HG03520 (cell line): Measurements from ENCODE around the gene CTXN2.

ENCODE experiments used
- ATAC-seq: cut with Tn5 transposase; IDR thresholded peaks from one replicate; pipeline ENCODE4 v1.9.1; 2021; ENCODE audit warnings: mild to moderate bottlenecking, moderate library complexity; ENCODE audit not compliant: unreplicated experiment

The CTXN2 gene

DNA sequence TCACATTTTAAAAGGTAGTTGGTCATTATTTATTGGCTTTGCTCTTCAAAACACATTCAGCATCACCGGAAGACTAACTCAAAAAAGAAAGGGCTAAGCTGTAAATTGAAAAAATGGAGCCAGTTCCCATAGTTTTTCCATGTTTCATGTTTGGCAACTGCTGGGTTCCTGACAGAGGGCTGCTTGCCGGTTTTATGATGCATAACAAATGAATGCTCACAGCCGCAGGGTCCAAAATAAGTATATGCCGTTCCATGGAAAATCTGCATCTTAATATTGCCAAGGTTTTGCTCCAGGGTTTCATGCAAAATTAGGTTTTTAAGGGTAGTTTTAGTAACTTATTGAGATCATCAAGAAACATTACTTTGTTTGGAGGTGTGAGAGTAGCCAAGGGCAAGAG lies 30.4 kb downstream of the CTXN2 start:
- no peak for ATAC-seq

DNA sequence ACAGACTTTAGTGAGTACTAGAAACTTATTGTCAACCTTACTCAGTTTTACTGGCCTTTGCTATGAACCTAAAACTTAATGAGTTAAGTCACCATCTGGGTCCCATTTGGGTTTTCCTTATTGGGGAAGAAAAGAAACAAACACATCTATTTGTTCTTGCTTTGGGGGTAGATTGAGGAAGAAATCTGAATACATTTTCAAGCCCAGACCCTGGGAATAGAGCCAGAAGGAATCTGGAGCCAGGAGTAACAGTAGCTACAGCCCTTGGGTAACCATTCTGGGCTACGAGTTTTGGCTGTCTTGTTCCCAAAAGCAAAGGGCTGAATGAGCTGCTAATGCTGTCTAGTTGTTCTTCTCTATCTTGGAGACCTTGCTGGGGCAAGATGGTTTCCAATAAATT lies 31.2 kb downstream of the CTXN2 start:
- no peak for ATAC-seq

DNA sequence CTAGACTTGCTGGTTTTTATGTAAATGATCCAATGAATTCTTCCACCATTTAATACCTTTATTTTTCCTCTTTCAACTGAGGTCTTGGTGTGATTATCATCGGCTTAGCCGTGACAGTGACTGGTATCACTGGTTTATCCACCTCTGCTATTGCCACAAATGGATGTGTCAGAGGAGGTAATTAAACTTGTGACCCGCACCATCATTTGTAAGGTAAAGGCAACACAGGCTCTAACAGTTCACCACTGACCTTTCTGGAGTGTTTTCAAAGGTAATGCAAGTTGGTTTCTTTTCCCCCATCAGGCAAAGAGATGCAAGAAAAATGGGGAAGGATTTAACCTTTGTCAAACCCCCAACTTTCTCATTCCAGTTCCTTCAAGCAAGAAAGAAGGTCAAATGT lies 34.3 kb downstream of the CTXN2 start:
- ATAC-seq, result no peak

DNA sequence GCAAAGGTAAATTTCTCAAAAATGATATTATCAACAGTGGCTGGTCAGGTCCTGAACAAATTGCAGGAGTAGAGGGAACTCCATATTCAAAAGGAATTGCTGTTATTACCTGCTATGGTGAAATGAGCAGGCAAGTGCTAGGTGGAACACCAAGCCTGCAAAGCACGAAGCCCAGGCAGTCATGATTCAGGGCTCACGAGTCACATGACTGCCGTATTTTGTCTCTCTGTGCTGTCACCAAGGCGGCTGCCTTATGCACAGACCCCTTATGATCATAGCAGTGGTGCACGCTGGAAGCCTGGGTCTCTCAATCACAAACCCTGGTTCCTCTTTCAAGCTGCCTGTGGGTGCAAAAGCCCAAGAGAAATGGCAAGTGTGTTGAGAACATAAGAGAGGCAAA lies 39.0 kb downstream of the CTXN2 start:
- no peak for ATAC-seq

DNA sequence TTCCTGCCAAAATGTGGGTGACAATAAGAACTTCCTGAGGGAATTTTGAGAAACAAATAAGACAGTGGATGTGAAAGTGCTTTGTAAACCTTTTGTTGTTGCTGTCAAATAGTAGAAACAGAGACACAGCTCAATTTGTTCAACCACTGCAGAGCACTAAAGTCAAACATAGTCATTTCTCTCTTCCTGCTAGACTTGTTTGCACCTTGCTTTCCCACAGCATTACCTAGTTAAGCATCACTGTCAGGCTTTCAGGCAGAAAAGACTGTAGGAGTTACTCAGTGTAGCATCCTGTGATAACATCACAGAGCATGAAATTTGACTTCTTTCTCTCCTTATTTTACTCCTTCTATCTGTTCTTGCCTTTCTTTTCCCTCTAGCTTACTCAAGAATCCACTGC lies 41.8 kb downstream of the CTXN2 start:
- ATAC-seq, result no peak

DNA sequence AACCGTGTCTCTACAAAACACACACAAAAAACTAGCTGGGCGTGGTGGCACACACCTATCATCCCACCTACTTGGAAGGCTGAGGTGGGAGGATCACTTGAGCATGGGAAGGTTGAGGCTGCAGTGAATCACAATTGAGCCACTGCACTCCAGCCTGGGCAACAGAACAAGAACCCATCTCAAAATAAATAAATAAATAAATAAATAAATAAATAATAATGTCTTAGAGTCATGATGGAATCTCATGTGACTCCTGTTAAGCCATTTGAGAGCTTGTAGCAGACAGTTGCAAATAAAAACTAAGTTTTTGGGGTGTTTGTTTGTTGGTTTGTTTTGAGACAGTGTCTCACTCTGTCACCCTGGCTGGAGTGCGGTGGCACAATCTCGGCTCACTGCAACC lies 47.9 kb downstream of the CTXN2 start:
- ATAC-seq, result no peak

DNA sequence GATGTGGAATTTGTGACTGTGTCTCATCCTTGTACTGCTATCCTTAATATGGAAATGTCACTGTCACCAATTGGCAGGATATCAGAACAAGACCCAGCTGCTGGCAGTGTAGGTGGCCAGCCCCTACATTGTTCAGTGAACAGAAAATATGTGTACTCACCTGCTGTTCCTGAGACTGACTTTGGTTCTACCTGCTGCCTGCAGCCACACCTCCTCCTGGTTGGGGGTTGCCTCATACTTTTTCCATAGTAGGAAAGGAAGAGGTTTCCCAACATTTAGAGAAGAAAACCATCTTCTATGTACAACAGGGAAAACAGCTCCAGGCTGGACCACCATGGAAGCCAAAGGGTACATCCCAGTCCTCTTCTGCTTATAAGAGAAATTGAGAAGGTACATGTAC lies 50.5 kb downstream of the CTXN2 start:
- no peak for ATAC-seq

DNA sequence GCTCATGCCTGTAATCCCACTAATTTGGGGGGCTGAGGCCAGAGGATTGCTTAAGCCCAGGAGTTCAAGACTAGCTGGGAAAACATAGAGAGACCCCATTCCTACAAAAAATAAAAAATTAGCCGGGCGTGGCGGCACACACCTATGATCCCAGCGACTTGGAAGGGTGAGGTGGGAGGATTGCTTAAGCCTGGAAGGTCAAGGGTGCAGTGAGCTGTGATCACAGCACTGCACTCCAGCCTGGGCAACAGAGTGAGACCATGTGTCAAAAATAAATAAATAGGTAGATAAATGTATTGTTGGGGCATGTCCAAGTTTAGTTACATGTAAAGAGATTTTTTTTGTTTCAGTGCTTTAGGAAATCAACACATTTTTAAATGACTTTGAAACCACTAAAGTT lies 51.1 kb downstream of the CTXN2 start:
- ATAC-seq, result no peak

DNA sequence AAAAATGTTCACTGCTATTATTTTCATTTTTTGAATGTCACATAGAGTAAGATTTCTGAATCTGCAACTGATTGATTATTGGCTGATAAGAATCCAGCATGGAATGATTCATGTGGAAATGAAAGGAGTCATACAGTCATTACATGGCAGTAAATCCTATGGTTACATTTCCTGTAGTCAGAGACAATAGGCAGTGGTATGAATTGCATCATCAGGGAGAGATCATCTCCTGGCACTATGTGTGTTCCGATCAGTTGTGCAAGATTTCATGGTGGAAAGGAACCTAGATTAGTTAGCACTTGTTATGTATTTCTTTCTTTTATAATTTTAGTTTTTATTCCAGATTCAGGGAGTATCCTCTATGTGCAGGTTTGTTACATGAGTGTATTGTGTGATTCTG lies 53.5 kb downstream of the CTXN2 start:
- no peak for ATAC-seq

DNA sequence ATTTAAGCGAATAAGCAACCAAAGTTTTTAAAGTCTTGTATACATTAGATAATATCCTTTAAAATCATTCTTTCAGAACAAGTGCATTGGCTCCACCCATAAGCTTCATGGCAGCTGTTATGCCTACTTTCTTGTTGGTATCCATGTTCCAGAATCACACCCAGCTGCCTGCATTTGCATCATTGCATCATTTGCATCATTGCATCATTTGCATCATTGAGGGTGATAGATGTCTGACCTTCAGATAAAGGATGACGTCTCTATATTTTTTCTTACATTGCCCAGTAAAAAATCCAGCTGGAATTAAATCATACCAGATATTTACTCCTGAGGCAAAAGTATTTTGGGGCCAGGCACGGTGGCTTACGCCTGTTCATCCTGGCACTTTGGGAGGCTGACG lies 56.9 kb downstream of the CTXN2 start:
- ATAC-seq, result no peak

DNA sequence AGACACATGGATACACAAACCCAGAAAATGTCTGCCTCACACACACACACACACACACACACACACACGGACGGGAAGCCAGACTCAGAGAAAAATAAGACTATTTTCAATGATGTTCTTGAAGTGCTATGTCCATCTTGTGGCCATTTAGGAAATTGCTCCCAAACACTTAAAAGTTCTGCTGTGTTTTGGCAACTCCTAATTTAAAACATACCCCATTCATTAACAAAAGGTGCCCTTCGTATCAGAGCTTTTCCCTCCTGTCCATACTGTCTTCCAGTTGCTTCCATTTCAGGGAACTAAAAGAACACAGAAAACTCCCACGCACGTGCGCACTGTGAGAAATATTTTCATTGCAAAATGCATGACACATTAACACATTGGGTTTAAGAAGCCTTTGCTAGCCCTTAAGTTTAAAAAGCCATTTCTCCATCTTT lies 59.2 kb downstream of the CTXN2 start:
- no peak for ATAC-seq

DNA sequence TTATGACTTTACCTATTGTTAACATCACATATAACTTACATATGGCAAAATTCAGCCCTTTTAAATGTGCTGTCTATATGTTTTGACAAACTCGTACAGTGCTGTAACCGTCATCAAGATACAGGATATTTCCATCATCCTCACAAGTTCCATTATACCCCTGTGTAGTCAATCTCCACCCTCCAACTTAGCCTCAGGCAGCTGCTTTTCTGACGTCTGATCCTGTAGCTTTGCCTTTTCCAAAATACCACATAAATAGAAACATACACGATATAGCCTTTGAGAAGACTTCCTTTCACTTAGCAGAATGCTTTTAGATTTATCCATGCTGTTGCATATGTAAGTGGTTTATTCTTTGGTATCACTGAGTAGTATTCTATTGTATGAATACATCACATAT lies 61.7 kb downstream of the CTXN2 start:
- ATAC-seq, result no peak
